SH-SY5Y (cell line): ENCODE measurements around the gene FSTL4.

Experiments
- GATA2 ChIP-seq: IDR thresholded peaks from 2 replicates; pipeline ENCODE4 v1.6.1; 2011; ENCODE audit warnings: mild to moderate bottlenecking, low read depth, low read length
- GATA3 ChIP-seq: IDR thresholded peaks from 2 replicates; pipeline ENCODE4 v1.6.1; 2011; ENCODE audit warnings: low read depth, mild to moderate bottlenecking, low read length, moderate library complexity

FSTL4 gene

DNA sequence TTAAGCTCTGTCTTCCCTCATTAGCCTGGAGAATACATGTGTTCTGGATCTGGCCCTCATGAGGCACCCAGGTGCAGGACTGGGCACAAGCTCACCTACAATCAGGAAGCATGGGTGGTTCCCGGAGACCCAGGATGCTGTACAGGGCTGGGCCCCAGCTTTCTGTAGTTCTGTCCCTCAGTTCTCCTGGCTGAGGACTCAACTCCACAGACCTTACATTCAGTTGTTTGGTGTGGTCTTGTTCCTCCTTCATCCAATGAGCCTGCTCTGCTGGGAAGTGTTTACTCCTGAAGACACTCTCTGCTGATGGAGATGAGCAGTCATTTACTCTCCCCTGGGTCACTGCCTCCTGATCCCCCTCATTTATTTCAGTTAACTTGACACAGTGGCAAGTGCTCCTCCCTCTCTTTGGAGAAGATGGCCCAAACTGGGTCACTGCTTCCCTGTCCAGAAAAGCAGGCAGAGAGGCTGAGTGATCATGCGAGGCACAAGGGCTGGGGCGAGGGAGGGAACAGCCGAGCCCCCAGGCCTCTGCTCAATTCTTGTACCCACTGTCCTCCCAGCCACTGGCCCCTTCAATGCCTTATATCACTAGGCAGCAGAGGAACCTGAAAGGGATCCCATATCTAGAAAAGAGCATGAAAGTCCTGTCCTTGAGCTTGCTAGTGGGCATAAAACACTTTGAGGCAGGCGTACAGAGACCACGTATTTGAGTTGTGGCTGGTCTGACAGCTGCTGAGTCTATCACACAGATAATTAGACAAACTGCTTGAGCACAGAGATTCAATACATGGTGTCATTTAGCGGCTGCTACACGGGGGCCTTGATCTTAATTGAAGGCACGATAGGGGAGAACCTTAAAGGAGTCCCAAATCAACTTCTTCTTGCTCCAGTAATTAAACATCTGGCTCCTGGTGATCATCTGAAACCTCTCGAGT lies 221.7 kb downstream of the FSTL4 start:
- TF ChIP-seq GATA3 = no peak
- no peak for TF ChIP-seq GATA2

DNA sequence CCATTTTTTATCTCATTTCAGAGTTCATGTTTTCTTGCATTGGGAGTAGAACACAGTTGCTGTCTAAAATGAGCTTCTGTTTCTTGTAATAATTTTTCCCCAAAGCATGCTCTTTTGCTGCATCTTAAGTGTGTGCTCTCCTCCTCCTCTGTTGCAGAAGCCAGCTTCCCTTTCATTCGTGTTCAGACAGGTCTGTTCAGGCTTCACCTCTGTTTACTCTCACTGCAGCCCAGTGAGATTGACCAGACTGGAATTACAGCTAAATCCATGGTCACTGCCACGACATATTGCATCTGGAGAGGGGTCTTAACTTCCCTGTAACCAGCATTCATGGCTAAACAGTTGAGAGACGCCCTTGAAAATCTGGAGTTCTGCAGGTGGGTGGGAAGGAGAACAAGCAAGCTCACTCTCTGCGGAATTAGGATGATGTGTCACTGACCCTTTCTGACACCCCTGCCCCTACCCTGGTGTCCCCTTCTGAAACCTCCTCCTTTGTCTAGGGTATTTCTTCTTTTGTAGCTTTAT lies 223.2 kb downstream of the FSTL4 start:
- TF ChIP-seq GATA3 (no peak), GATA2 (no peak)

DNA sequence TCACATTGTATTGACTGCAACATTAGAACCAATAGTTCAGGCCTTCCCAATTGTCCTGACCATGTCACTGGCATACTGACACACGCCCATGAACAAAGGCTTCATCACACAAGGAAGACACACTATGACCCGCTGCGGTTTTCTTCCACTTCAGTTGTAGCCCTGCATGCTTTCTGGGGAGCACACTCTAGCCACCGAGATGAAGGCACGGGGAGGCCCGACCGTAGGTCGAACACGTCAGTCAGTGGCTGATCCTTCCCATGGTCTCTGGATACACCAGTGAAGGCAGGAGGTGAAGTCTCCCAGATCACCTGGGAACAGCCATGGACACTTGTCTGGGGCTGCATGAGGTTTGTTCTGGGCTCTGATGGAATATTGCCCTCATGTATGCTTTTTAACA lies 224.7 kb downstream of the FSTL4 start:
- TF ChIP-seq GATA2 = no peak
- no peak for TF ChIP-seq GATA3

DNA sequence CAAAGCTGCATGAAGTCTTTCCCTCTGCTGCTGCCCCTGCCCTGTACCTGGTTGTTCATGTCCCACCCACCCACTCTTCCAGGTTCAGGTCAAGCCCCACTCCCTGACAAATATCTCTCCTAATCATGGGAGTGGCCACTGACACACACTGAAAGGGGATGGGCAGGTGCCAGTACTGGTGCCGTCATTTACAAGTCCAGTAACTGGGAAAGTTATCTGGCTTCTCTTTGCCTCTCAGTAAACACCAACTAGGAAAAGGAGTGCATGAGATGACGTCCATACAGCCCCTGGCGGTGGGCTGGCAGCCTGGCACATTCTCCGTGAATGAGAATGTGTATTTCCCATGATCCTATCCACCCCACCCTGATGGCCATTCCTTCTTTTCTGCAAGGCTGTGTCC lies 225.2 kb downstream of the FSTL4 start:
- no peak for TF ChIP-seq GATA3
- TF ChIP-seq GATA2 = no peak

DNA sequence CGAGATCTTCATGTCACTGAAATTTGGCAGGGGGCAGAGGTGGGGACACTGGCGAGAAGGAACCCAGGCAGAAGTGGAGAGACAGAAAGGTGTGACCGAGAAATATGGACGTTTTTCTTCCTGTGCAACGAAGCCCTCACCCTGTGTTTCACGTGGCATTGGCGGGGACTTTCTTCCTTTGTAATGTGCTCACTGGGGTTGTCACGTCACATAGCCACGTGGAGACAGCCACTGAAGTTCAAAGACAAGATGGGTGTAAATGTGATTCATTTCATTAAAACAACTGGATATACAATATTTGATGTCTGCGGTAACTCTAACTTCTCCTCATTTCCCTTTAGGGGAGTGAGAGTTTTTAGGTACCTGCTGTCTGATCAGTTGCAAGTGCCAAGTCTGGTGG lies 225.7 kb downstream of the FSTL4 start:
- TF ChIP-seq GATA3 (no peak), GATA2 (no peak)

DNA sequence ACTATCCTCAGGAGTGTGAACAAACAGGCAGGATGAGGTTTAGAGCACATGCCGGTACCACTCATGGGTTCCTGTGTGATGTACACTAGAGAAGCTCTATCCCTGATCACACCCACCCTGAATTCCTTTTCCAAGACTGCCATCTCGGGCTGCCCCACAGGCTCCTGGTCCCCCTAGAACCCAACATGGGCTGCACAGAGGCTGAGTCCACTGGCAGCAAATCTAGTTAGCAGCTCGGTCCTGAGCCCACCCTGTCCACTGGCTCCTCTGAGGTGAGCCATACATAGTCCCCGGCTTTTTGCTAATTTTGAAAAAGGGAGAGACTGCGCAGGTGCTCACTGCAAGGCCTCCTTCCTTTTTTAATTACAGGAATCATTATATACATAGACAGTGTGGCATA lies 227.0 kb downstream of the FSTL4 start:
- no peak for TF ChIP-seq GATA3
- no peak for TF ChIP-seq GATA2

DNA sequence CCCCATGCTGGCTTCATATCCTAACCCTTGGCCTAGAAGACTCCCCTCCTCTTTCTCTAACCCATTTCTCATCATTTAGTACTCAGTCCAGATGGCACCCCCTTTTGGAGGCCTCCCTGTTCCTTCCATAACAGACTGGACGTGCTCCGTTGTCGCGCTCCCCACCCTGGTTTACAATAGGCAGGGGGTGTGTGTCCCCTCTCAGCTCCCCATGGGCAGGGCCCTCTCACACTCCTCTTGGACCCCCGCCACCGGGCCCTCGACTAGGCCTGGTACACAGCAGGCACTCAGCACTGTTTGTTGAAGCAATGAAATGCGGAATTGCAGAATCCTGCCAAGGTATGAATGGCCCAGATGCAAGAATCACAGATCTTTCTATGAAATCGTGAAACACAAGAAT lies 227.4 kb downstream of the FSTL4 start:
- TF ChIP-seq GATA2 (no peak), GATA3 (no peak)

DNA sequence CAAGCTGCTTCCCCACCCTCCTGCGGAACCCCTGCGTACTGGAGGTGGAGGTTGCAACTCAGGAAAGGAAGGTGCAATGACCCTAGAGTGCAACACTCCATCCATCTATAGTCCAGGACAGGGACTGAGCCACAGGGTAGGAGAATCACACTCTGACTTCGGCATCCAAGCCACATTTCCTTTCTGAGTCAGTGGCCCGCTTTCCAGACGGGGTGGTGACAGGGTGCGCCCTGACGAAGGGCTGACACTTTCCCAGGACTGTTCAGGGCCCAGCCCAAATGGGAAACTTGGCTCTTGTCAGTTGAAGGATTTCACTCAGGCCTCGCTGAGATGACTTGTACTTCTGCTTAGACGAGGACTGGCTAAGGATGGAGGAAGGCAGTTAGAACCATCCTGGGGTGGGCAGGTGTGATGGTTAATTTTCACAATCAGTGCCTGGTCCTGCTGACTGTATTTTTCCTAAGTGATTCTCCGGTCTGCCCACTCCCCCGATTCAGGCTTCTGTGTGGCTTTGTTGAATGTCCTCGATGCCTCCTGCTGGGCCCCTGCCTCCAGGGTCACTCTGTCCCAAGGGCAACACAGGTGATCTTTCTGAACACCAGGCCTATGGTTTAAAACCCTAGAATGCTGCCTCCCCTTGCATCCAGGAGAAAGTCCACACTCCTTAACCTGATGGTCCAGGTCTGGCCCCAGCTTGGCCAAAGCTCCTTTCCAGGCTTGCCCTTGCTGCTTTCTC lies 228.1 kb downstream of the FSTL4 start:
- TF ChIP-seq GATA2 (no peak), GATA3 (no peak)

DNA sequence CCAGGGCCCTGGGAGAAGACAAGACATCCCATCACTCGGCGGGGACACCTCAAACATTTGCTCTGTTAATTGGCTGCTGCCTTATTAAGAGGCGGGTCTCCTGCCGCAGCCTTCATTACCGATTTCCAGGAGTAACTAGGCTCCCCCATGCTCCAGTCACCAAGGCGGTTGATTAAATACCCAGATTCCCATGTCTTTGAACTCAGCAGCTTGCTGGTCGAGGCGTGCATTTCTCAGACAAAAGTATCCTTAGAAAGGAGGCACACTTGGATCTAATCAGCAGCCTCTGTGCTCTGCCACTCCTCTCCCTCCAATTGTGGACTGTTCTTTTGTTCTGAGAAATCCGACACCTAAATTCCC lies 228.8 kb downstream of the FSTL4 start:
- TF ChIP-seq GATA3 (no peak), GATA2 (no peak)

DNA sequence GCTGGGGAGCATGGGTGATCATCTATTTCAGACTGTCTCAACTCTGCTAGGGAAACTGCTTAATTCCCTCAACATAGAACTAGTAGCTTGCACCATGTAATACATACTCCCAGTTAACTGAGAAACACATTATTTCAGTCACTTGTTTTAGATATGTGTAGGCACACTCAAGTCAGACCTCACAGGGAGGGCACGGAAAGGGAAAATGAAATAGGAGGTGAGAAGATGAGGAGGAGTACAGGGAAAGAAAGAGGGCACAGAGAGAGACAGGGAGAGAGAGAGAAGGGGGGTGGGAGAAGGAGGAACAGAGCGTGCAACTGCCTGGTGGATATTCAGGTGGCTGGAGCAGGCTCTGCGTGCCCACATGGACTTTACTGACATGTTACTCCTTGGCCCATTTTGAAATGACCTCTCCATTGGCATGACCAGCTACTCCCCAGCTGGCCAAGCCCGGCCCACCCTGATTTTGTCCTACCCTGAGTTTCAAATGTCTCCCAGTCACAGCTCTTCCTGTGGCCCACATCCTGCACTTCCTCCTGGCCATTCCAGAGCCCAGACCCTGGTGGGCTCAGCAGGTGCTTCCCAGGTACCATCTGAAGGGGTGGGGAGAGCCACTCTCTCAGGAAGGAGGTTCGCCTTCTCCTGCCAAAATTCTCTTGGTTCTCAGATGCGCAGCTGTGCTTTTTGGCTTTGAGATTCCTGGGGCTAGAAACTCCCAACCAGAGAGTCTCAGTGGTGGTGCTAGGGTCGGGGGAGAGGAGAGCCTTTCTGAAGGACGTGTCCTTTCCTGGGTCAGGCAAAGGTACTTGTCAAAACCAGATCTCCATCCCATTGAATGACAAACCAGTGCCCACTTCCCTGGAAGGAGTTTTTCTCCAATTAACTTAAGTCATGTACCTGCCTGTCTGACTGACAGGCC lies 229.4 kb downstream of the FSTL4 start:
- TF ChIP-seq GATA3 (no peak), GATA2 (no peak)

DNA sequence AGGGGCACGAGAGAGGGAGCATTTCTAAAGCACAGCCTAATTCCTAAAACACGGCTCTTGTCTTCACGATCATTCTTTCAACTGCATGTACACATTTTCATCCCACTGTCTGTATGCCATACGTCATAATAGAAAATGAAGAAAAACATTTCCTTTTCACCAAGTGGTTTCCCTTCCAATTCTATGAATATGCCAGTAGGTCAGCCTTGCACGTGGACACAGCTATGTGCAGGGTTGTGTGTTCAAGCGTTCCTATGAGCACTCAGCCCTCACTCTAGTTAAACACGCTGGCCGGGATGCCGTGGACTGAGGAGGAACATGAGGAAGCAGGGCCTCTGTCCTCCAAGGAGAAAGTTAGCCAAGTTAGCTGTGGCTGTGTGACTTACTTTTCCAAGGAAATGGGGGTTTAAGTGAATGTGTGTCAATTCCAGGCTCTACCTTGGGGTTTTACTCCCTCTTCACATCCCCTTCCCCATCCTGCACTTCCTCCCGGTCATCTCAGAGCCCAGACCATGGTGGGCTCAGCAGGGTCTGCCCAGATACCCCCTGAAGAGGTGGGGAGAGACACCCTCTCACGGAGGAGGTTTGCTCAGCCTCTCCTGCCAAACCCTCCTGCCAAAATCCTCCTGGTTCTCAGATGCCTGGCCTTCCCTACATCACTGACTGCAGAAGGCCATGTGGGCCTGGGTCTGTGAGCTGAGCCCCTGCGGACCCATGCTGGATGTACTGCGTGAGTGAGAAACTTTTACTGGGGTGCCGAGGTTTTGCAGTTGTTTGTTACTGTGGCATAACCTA lies 230.6 kb downstream of the FSTL4 start:
- TF ChIP-seq GATA2 (no peak), GATA3 (no peak)

DNA sequence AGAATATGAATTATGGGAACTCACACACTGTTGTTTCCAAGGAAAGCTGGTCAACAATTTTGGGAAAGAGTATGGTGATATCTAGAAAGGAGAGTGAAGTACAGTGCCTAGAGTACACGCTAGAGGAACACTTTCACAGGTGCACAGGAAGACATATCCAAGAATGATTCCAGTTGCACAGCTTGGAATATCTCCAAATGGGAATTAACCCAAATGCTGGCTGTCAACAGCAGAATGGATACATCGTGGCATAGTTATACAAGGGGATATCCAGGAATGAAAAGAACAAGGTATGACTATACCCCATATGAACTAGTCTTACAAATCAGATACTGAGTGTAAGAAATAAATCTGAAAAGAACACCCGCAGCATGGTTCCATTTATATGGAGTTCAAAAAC lies 231.3 kb downstream of the FSTL4 start:
- TF ChIP-seq GATA3 = no peak
- no peak for TF ChIP-seq GATA2

DNA sequence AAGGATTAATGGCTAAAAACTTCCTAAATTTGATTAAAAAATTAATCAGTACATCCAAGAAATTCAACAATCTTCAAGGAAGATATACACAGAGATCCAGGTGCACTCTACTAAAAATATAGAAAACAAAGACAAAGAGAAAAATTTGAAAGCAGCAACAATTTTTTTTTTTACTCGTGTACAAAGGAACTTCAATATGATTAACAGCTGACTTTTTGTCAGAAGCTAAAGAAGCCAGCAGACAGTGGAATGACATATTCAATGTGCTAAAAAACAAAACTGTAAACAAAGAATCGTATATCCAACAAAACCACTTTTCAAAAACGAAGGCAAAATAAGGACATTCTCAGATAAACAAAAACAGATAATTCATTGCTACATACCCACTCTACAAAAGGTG lies 234.6 kb downstream of the FSTL4 start:
- no peak for TF ChIP-seq GATA3
- no peak for TF ChIP-seq GATA2
